Measurements from ENCODE around the gene ATG10. TPM values are rescaled to one million over a fixed set of nuclear protein-coding genes. Genes with fewer than 3 reads are reported as not detected.

The ATG10 gene
- total and polyA plus RNA-seq, 2 of the 8 experiments (the other 6 are each of a cell fraction or from before 2014, with no cell fraction given) = 3.7 to 8.8 TPM

- TF ChIP-seq TAF7 (optimal IDR thresholded peaks at IDR 0.05; ENCODE audit: borderline replicate concordance, low read depth, low read length) (no peak), MAFK (IDR thresholded peaks at IDR 0.05; ENCODE audit: low read depth, low read length) (peak; percentile 87)
- Histone ChIP-seq H3K4me2 (ENCODE audit: insufficient read depth in 1 of 2, low read depth in 2 of 2, low read length in 2 of 2) (no peak overlapping the region), H3K14ac (ENCODE audit: insufficient read length) (no peak overlapping the region), H2BK15ac (ENCODE audit: low read length) (no peak overlapping the region), H2AK5ac (ENCODE audit: low read depth, low read length) (no peak overlapping the region), H3K9ac (replicated peaks in 1 of 4; ENCODE audit: extremely low read depth in 1 of 4, low read depth in 3 of 4, low read length in 3 of 4) (no peak overlapping the region), H3K79me1 (ENCODE audit: low read depth, low read length) (no peaks in the 10 kb centered on the region), H2BK20ac (ENCODE audit: low read length) (no peak overlapping the region), H3K4ac (replicated peaks; ENCODE audit: insufficient read length, low read depth, low read length) (no peak overlapping the region), H4K91ac (replicated peaks; ENCODE audit: insufficient read length, low read length) (no peak overlapping the region), H2BK120ac (replicated peaks; ENCODE audit: low read depth, low read length) (no peak overlapping the region), H2AFZ (ENCODE audit: low read length) (no peak overlapping the region), H3K4me1 (replicated peaks in 1 of 4; ENCODE audit: control insufficient read depth in 3 of 4, insufficient read depth in 4 of 4, low read length in 3 of 4) (no peaks in the 10 kb centered on the region), H3K79me2 (ENCODE audit: control insufficient read depth in 1 of 2, insufficient read depth in 2 of 2, low read length in 2 of 2) (no peaks in the 10 kb centered on the region), H4K5ac (ENCODE audit: insufficient read length, low read depth, low read length) (no peak overlapping the region), H2BK5ac (ENCODE audit: low read depth, low read length) (no peak overlapping the region), H4K8ac (ENCODE audit: extremely low read depth, insufficient read depth, low read length) (no peak overlapping the region), H3K18ac (ENCODE audit: extremely low read depth, low read length) (no peak overlapping the region), H3K23me2 (ENCODE audit: low read depth, low read length) (no peaks in the 10 kb centered on the region), H3K9me3 (ENCODE audit: insufficient read depth in 2 of 2, low read depth in 1 of 2, low read length in 1 of 2) (no peaks in the 10 kb centered on the region), H3K27ac (ENCODE audit: low read depth, low read length) (no peak overlapping the region), H3K36me3 (ENCODE audit: control insufficient read depth in 2 of 4, insufficient read depth in 4 of 4, low read length in 3 of 4) (no peaks in the 10 kb centered on the region), H4K20me1 (replicated peaks in 1 of 2; ENCODE audit: control insufficient read depth in 1 of 2, insufficient read depth in 2 of 2, low read length in 2 of 2) (no peaks in the 10 kb centered on the region), H3K27me3 (replicated peaks in 1 of 4; ENCODE audit: control insufficient read depth in 3 of 4, extremely low read depth in 1 of 4, insufficient read depth in 3 of 4, low read length in 3 of 4) (no peaks in the 10 kb centered on the region), H2BK12ac (ENCODE audit: low read depth, low read length) (no peak overlapping the region), H3K4me3 (ENCODE audit: extremely low read depth in 1 of 4, insufficient read depth in 2 of 4, low read depth in 3 of 4, low read length in 4 of 4) (no peak overlapping the region), H3K23ac (ENCODE audit: insufficient read length) (no peak overlapping the region), H3K56ac (replicated peaks; ENCODE audit: insufficient read length, low read depth, low read length) (no peak overlapping the region)
- ChIA-PET CTCF (ENCODE audit: partially characterized antibody) (no interaction called here), POLR2A (ENCODE audit: partially characterized antibody) (no interaction called here)
- DNase-seq (ENCODE audit: low read depth in 1 of 2, low spot score in 2 of 2) (no peak), FAIRE-seq (no peak)
- 87% methylated on average over 1 of the region's 1 CpG; no CpG with 5 or more reads in 1 of the 2 experiments for WGBS, 2 experiments (ENCODE audit: extremely low coverage in 1 of 2, insufficient coverage in 1 of 2, insufficient read length in 1 of 2, insufficient replicate concordance in 2 of 2, low coverage in 1 of 2, low lambda C conversion rate in 2 of 2, missing lambda C conversion rate in 1 of 2)
Observed at GRCh38 chr5:82115858-82116257, 144.0 kb downstream of the ATG10 start.

Measured in H1 (cell line).